ENCODE measurements around the gene CPNE2. TPM values are rescaled to one million over a fixed set of nuclear protein-coding genes. Genes with fewer than 3 reads are reported as not detected.
"Not testable (repeated sequence)": the region's sequence is repeated elsewhere in the genome, so short reads cannot be mapped to it uniquely, and the experiment has no call there.

The CPNE2 gene
- total RNA-seq, 1 donor from 2014 or later = 145 TPM

DNA sequence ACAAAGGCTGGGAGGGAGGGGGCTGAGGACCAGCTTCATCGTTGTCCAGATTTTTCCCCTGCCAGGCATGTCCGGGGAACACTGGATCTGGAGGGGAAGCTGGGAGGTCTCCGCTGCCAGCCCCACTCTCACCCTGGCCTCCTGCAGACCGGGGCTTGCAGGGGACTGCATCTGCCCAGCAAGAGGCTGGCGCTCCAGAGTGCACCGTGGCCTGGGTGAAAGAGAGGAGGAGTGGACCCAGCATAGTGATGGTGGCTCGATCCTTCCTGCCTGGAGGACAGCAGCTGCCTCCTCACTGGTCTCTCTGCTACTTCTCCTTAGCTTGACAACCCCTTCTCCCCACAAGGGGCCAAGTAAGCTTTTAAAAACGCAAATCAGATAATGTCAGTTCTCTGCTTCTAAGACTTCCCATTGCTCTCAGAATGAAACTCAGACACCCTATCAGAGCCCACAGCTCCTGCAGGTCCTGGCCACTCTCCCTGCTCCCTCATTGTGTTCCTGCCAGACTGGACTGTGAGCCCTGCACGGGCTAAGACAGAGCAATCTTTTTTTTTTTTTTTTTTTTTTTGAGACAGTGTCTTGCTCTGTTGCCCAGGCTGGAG lies 15.0 kb downstream of the CPNE2 start:
- no peaks in the 10 kb centered on the region for H3K9me3 Mint-ChIP-seq (ENCODE audit: unreplicated experiment)
- H3K27me3 Mint-ChIP-seq (ENCODE audit: unreplicated experiment) = peaks cover 11% of the 10 kb centered on the region
- H3K4me1 Mint-ChIP-seq (ENCODE audit: unreplicated experiment) = peaks cover 13% of the 10 kb centered on the region
- no peak overlapping the region for H3K4me3 Mint-ChIP-seq (ENCODE audit: unreplicated experiment)
- peaks cover 8% of the 10 kb centered on the region for H3K36me3 Mint-ChIP-seq (ENCODE audit: low read depth, unreplicated experiment)
- no peak for DNase-seq (ENCODE audit: low spot score)
- H3K27ac Mint-ChIP-seq (ENCODE audit: unreplicated experiment) = no peak overlapping the region
- TF ChIP-seq, protein P1, sequence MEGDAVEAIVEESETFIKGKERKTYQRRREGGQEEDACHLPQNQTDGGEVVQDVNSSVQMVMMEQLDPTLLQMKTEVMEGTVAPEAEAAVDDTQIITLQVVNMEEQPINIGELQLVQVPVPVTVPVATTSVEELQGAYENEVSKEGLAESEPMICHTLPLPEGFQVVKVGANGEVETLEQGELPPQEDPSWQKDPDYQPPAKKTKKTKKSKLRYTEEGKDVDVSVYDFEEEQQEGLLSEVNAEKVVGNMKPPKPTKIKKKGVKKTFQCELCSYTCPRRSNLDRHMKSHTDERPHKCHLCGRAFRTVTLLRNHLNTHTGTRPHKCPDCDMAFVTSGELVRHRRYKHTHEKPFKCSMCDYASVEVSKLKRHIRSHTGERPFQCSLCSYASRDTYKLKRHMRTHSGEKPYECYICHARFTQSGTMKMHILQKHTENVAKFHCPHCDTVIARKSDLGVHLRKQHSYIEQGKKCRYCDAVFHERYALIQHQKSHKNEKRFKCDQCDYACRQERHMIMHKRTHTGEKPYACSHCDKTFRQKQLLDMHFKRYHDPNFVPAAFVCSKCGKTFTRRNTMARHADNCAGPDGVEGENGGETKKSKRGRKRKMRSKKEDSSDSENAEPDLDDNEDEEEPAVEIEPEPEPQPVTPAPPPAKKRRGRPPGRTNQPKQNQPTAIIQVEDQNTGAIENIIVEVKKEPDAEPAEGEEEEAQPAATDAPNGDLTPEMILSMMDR (IDR thresholded peaks at IDR 0.05; ENCODE audit: unreplicated experiment) = no peak

DNA sequence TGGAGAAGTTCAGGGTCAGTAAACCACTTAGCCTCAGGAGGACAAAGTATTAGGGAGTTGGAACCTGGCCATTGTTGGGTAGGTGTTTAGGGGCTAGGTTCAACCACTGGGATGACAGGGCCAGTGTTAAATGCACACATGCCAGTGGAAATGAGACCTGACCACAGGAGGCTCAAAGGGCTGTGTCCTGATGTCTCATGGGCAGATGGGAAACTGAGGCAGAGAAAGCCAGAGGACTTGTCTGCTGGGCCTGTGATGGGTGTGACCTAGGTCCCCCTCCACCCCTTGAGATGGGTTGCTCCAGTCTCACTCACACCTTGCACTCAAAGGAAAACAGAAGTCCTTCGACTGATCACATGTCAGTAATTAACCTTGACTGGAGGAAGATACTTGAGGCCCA lies 16.0 kb downstream of the CPNE2 start:
- DNase-seq (ENCODE audit: low spot score) = no peak
- Mint-ChIP-seq H3K27me3 (ENCODE audit: unreplicated experiment) (peaks cover 6% of the 10 kb centered on the region), H3K27ac (ENCODE audit: unreplicated experiment) (no peak overlapping the region), H3K36me3 (ENCODE audit: low read depth, unreplicated experiment) (peaks cover 8% of the 10 kb centered on the region), H3K4me3 (ENCODE audit: unreplicated experiment) (no peak overlapping the region), H3K4me1 (ENCODE audit: unreplicated experiment) (peaks cover 13% of the 10 kb centered on the region), H3K9me3 (ENCODE audit: unreplicated experiment) (no peaks in the 10 kb centered on the region)
- TF ChIP-seq, protein P1 (IDR thresholded peaks at IDR 0.05; ENCODE audit: unreplicated experiment) = no peak

DNA sequence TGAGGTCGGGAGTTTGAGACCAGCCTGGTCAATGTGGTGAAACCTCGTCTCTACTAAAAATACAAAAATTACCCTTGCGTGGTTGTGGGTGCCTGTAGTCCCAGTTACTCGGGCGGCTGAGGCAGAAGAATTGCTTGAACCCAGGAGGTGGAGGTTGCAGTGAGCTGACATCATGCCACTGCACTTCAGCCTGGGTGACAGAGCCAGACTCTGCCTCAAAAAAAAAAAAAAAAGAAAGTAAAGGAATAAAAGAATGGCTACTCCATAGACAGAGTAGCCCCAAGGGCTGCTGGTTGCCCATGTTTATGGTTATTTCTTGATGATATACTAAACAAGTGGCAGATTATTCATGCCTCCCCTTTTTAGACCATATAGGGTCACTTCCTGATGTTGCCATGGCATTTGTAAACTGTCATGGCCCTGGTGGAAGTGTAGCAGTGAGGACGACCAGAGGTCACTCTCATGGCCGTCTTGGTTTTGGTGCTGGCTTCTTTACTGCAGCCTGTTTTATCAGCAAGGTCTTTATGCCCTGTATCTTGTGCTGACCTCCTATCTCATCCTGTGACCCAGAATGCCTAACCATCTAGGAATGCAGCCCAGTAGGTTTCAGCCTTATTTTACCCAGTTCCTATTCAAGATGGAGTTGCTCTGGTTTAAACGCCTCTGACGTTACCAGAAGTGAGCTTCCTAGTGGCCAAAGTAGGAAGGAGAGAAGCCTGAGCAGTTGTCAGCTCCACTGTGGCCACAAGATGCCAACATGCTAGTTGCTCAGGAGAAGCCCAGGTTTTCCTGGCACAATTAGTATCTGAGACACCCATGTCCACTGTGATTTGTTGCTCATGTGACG lies 17.1 kb downstream of the CPNE2 start:
- peaks cover 11% of the 10 kb centered on the region for H3K4me1 Mint-ChIP-seq (ENCODE audit: unreplicated experiment)
- H3K4me3 Mint-ChIP-seq (ENCODE audit: unreplicated experiment); H3K27me3 Mint-ChIP-seq (ENCODE audit: unreplicated experiment); H3K36me3 Mint-ChIP-seq (ENCODE audit: low read depth, unreplicated experiment); DNase-seq (ENCODE audit: low spot score); H3K9me3 Mint-ChIP-seq (ENCODE audit: unreplicated experiment); H3K27ac Mint-ChIP-seq (ENCODE audit: unreplicated experiment): not testable (repeated sequence)

DNA sequence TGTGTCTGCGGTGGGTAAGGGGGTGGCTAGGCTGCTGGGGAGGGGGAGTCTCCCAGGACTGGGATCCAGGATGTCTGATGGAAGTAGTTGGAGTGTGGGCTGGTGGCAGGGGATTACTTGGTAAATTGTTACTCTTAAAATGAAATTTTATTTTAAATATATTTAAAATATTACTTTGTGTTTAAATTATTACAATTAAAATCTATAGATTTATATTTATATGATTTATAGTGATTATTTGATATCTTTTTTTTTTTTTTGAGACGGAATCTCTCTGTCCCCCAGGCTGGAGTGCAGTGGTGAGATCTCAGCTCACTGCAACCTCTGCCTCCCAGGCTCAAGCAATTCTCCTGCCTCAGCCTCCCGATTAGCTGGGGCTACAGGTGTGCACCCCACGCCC lies 18.6 kb downstream of the CPNE2 start:
- TF ChIP-seq, protein P1 (IDR thresholded peaks at IDR 0.05; ENCODE audit: unreplicated experiment) = no peak
- Mint-ChIP-seq H3K4me3 (ENCODE audit: unreplicated experiment) (no peak overlapping the region), H3K27me3 (ENCODE audit: unreplicated experiment) (peaks cover 6% of the 10 kb centered on the region), H3K27ac (ENCODE audit: unreplicated experiment) (no peak overlapping the region), H3K9me3 (ENCODE audit: unreplicated experiment) (no peaks in the 10 kb centered on the region), H3K36me3 (ENCODE audit: low read depth, unreplicated experiment) (peaks cover 12% of the 10 kb centered on the region), H3K4me1 (ENCODE audit: unreplicated experiment) (peaks cover 6% of the 10 kb centered on the region)
- no peak for DNase-seq (ENCODE audit: low spot score)

DNA sequence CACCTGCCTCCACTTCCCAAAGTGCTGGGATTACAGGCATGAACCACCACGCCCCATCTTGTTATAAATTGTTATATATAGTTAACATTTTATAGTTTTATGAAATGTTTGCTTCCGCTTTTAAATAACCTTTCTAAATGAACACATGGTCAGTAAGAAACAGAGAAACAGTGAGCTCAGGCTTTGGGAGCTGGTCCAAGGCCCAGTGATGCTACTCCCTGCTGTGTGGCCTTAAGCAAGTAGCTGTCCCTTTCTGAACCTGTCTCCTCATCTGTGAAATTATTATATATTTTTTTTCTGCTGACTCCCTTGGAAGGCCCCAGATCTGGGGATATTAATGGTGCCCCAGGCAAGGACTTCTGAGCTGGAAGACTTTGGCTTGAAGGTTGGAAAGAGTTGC lies 19.0 kb downstream of the CPNE2 start:
- no peak for DNase-seq (ENCODE audit: low spot score)
- Mint-ChIP-seq H3K4me1 (ENCODE audit: unreplicated experiment) (peaks cover 4% of the 10 kb centered on the region), H3K4me3 (ENCODE audit: unreplicated experiment) (no peak overlapping the region), H3K36me3 (ENCODE audit: low read depth, unreplicated experiment) (peaks cover 14% of the 10 kb centered on the region), H3K9me3 (ENCODE audit: unreplicated experiment) (no peaks in the 10 kb centered on the region), H3K27ac (ENCODE audit: unreplicated experiment) (no peak overlapping the region), H3K27me3 (ENCODE audit: unreplicated experiment) (peaks cover 7% of the 10 kb centered on the region)
- TF ChIP-seq, protein P1 (IDR thresholded peaks at IDR 0.05; ENCODE audit: unreplicated experiment) = no peak
